ENCODE data around the gene VEZF1.

VEZF1 gene

DNA sequence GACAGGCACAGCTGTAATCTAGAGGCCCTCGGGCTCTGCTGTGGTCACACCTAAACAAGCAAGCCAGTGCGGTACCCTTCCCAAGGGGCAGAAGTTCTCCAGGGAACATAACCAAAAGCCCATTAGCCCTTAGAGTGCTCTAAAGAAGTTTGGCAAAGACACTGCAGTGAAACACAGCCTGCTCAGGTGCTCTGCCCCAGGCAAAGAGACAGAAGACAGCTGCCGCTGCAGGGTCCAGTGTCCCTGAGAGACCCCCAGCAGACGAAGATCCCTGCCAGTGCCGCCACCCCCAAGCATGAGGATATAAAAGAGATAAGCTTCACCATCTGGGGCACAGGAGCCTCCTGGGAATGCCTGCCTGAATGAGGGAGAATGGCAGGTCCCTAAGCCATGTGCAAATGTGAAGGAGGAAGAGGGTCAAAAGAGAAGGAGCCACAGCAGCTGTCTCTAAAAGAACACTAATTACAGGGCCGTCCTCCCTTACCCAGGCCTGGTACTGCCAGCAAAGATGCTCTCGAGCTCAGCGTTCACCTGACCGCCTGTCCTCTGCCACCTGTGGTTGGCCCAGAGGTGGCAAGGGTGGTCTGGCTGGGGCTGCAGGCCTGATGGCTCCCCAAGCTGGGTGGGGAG lies 62.6 kb downstream of the VEZF1 start:
- ATAC-seq = no peak

DNA sequence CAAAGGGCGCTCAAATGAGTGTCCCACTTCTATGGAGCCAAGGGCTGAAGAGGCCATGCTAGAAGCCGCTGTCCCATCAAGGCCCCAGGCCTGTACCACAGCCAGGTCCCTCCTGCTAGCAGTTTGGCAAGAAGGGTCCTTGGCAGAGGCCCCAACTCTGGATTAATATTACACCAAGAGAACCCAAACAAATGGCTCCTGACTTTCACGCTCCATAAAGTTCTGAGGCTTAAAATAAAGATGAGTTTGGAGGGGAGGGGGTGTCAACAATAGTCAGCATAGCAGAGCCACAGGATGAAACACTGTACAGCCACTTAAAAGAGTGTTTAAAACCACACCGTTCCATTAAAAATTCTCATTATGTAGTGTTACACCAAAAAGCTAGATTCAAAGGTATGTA lies 63.4 kb downstream of the VEZF1 start:
- ATAC-seq = no peak
